ENCODE data around the gene PCOLCE2.

Gene PCOLCE2

GRCh38 chr3:142888481-142889211 is at the start of gene PCOLCE2:
Gene PCOLCE2, minus strand, starts transcription at chr3:142889083. Its CDS starts 187 bp downstream, at chr3:142888896.
- no peak for DNase-seq (ENCODE audit: low read depth in 2 of 2)

- no peak for DNase-seq (ENCODE audit: low read depth in 2 of 2)
Measured at GRCh38 chr3:142935963-142936362, 47.1 kb upstream of the PCOLCE2 start.

GRCh38 chr3:142934887-142935269 is 46.0 kb upstream of the PCOLCE2 start:
- DNase-seq (ENCODE audit: low read depth in 2 of 2) = no peak

GRCh38 chr3:142934128-142934886 is 45.4 kb upstream of the PCOLCE2 start:
- DNase-seq (ENCODE audit: low read depth in 2 of 2) = no peak

GRCh38 chr3:142931222-142931621 is 42.3 kb upstream of the PCOLCE2 start:
- peak; percentile 5 to 11 for DNase-seq (ENCODE audit: low read depth in 2 of 2)

- DNase-seq (ENCODE audit: low read depth in 2 of 2) = no peak
Measured at GRCh38 chr3:142930463-142930862, 41.6 kb upstream of the PCOLCE2 start.

- no peak for DNase-seq (ENCODE audit: low read depth in 2 of 2)
Measured at GRCh38 chr3:142929890-142930289, 41.0 kb upstream of the PCOLCE2 start.

- DNase-seq (ENCODE audit: low read depth in 2 of 2) = peak; percentile 13 to 15
Measured at GRCh38 chr3:142929109-142929508, 40.2 kb upstream of the PCOLCE2 start.

- no peak for DNase-seq (ENCODE audit: low read depth in 2 of 2)
Measured at GRCh38 chr3:142926368-142926944, 37.6 kb upstream of the PCOLCE2 start.

GRCh38 chr3:142925140-142925539 is 36.3 kb upstream of the PCOLCE2 start:
- no peak for DNase-seq (ENCODE audit: low read depth in 2 of 2)

- DNase-seq (ENCODE audit: low read depth in 2 of 2) = no peak
Measured at GRCh38 chr3:142923694-142924093, 34.8 kb upstream of the PCOLCE2 start.

- no peak for DNase-seq (ENCODE audit: low read depth in 2 of 2)
Measured at GRCh38 chr3:142916605-142917004, 27.7 kb upstream of the PCOLCE2 start.

GRCh38 chr3:142915636-142916035 is 26.8 kb upstream of the PCOLCE2 start:
- DNase-seq (ENCODE audit: low read depth in 2 of 2) = no peak

GRCh38 chr3:142914286-142914811 is 25.5 kb upstream of the PCOLCE2 start:
- DNase-seq (ENCODE audit: low read depth in 2 of 2) = no peak

- no peak for DNase-seq (ENCODE audit: low read depth in 2 of 2)
Measured at GRCh38 chr3:142913432-142913831, 24.5 kb upstream of the PCOLCE2 start.

- DNase-seq (ENCODE audit: low read depth in 2 of 2) = no peak
Measured at GRCh38 chr3:142912402-142913172, 23.7 kb upstream of the PCOLCE2 start.

GRCh38 chr3:142910280-142910679 is 21.4 kb upstream of the PCOLCE2 start:
- DNase-seq (ENCODE audit: low read depth in 2 of 2) = no peak

GRCh38 chr3:142909282-142909681 is 20.4 kb upstream of the PCOLCE2 start:
- DNase-seq (ENCODE audit: low read depth in 2 of 2) = no peak

GRCh38 chr3:142907996-142908395 is 19.1 kb upstream of the PCOLCE2 start:
- no peak for DNase-seq (ENCODE audit: low read depth in 2 of 2)

GRCh38 chr3:142904639-142905436 is 16.0 kb upstream of the PCOLCE2 start:
- no peak for DNase-seq (ENCODE audit: low read depth in 2 of 2)

GRCh38 chr3:142902356-142902755 is 13.5 kb upstream of the PCOLCE2 start:
- no peak for DNase-seq (ENCODE audit: low read depth in 2 of 2)

Data from stimulated activated CD8-positive, alpha-beta memory T cell treated with anti-CD3 and anti-CD28 coated beads, Interleukin-15, amount 100 ng/mL, for 48 hours (primary cell).